ENCODE measurements around the gene NRXN3.
"Not testable (repeated sequence)": the region's sequence is repeated elsewhere in the genome, so short reads cannot be mapped to it uniquely, and the experiment has no call there.

Gene NRXN3

GRCh38 chr14:78530078-78530477, 359.9 kb downstream of the NRXN3 start:
- no peak for TF ChIP-seq Cebpa-rat (IDR thresholded peaks at IDR 0.05)
- H4K20me1 ChIP-seq = peaks cover 0 to 8% (median 0%) of the 10 kb centered on the region in 11 experiments; a peak in 3 of 22 replicates
- no peaks in the 10 kb centered on the region for H3K9me3 ChIP-seq (replicated peaks in 1 of 11)
- no peak overlapping the region for H3K4me3 ChIP-seq
- no peaks in the 10 kb centered on the region for H3K36me3 ChIP-seq
- H3K27me3 ChIP-seq = no peaks in the 10 kb centered on the region
- H3K9ac ChIP-seq = no peak overlapping the region
- no peak overlapping the region for H3K4me2 ChIP-seq
- H3K27ac ChIP-seq = no peak overlapping the region
- H3K4me1 ChIP-seq = no peaks in the 10 kb centered on the region

GRCh38 chr14:78534141-78534540, 364.0 kb downstream of the NRXN3 start:
- Histone ChIP-seq H3K27me3 (no peaks in the 10 kb centered on the region), H3K4me3 (no peak overlapping the region), H4K20me1 (peaks cover 0 to 8% (median 0%) of the 10 kb centered on the region in 11 experiments; a peak in 1 of 22 replicates), H3K4me1 (no peaks in the 10 kb centered on the region), H3K36me3 (no peaks in the 10 kb centered on the region), H3K9ac (no peak overlapping the region), H3K27ac (no peak overlapping the region), H3K4me2 (no peak overlapping the region), H3K9me3 (replicated peaks in 1 of 11) (no peaks in the 10 kb centered on the region)
- TF ChIP-seq Cebpa-rat (IDR thresholded peaks at IDR 0.05) = no peak

GRCh38 chr14:78535041-78535440, 364.9 kb downstream of the NRXN3 start:
- Histone ChIP-seq H3K9me3 (replicated peaks in 1 of 11) (no peaks in the 10 kb centered on the region), H3K27ac (no peak overlapping the region), H3K4me3 (no peak overlapping the region), H3K36me3 (no peaks in the 10 kb centered on the region), H3K4me1 (no peaks in the 10 kb centered on the region), H3K9ac (no peak overlapping the region), H3K27me3 (no peaks in the 10 kb centered on the region), H3K4me2 (no peak overlapping the region), H4K20me1 (0 out of 22 replicates have a peak, but pooled peaks cover 0 to 8% (median 0%) of the 10 kb centered on the region in 11 experiments)
- no peak for TF ChIP-seq Cebpa-rat (IDR thresholded peaks at IDR 0.05)

GRCh38 chr14:78541788-78542187, 371.6 kb downstream of the NRXN3 start:
- not testable (repeated sequence) for H3K27me3 ChIP-seq; H4K20me1 ChIP-seq; H3K9me3 ChIP-seq (replicated peaks in 1 of 11); H3K36me3 ChIP-seq; H3K4me3 ChIP-seq; H3K27ac ChIP-seq; H3K9ac ChIP-seq; H3K4me2 ChIP-seq; H3K4me1 ChIP-seq

- no peak for TF ChIP-seq Cebpa-rat (IDR thresholded peaks at IDR 0.05)
Observed at GRCh38 chr14:78543433-78543832, 373.3 kb downstream of the NRXN3 start.

GRCh38 chr14:78561074-78561473, 390.9 kb downstream of the NRXN3 start:
- no peak for TF ChIP-seq Cebpa-rat (IDR thresholded peaks at IDR 0.05)
- H3K36me3 ChIP-seq = no peaks in the 10 kb centered on the region
- no peak overlapping the region for H3K27ac ChIP-seq
- no peaks in the 10 kb centered on the region for H3K9me3 ChIP-seq (replicated peaks in 1 of 11)
- H3K9ac ChIP-seq = no peak overlapping the region
- no peaks in the 10 kb centered on the region for H4K20me1 ChIP-seq
- H3K27me3 ChIP-seq = no peaks in the 10 kb centered on the region
- no peak overlapping the region for H3K4me3 ChIP-seq
- H3K4me1 ChIP-seq = peaks cover 3 to 6% (median 4%) of the 10 kb centered on the region in 10 experiments; a peak in 18 of 20 replicates
- H3K4me2 ChIP-seq = no peak overlapping the region

More at GRCh38 chr14:78543433-78543832, 373.3 kb downstream of the NRXN3 start:
- H3K4me2 ChIP-seq = no peak overlapping the region
- no peaks in the 10 kb centered on the region for H4K20me1 ChIP-seq
- H3K4me3 ChIP-seq = no peak overlapping the region
- no peaks in the 10 kb centered on the region for H3K36me3 ChIP-seq
- H3K9ac ChIP-seq = no peak overlapping the region
- H3K27me3 ChIP-seq = no peaks in the 10 kb centered on the region
- H3K4me1 ChIP-seq = no peaks in the 10 kb centered on the region
- H3K27ac ChIP-seq = no peak overlapping the region
- H3K9me3 ChIP-seq (replicated peaks in 1 of 11) = no peaks in the 10 kb centered on the region

- Histone ChIP-seq H4K20me1 (no peaks in the 10 kb centered on the region), H3K4me3 (peak overlapping the region in 6 of 10 experiments; percentile 25 to 53 (median 44); a peak in 11 of 20 replicates), H3K9ac (peak overlapping the region in 4 of 11 experiments; percentile 15 to 35 (median 24); a peak in 5 of 22 replicates), H3K4me1 (peaks cover 7 to 13% (median 8%) of the 10 kb centered on the region in 10 experiments; a peak in 18 of 20 replicates), H3K9me3 (replicated peaks in 1 of 11) (no peaks in the 10 kb centered on the region), H3K27me3 (no peaks in the 10 kb centered on the region), H3K27ac (peak overlapping the region in 5 of 11 experiments; percentile 15 to 51 (median 33); a peak in 4 of 22 replicates), H3K36me3 (no peaks in the 10 kb centered on the region), H3K4me2 (peak overlapping the region; percentile 56 to 91 (median 76))
- TF ChIP-seq Cebpa-rat (IDR thresholded peaks at IDR 0.05) = no peak
Observed at GRCh38 chr14:78566026-78566858, 396.1 kb downstream of the NRXN3 start.

- no peaks in the 10 kb centered on the region for H3K27me3 ChIP-seq
- no peak overlapping the region for H3K9ac ChIP-seq
- H3K4me2 ChIP-seq = peak overlapping the region in 3 of 11 experiments; percentile 59 to 84 (median 80); a peak in 3 of 22 replicates
- H3K9me3 ChIP-seq (replicated peaks in 1 of 11) = no peaks in the 10 kb centered on the region; a peak in 1 of 22 replicates
- TF ChIP-seq Cebpa-rat (IDR thresholded peaks at IDR 0.05) = no peak
- no peak overlapping the region for H3K4me3 ChIP-seq
- no peak overlapping the region for H3K27ac ChIP-seq
- H3K36me3 ChIP-seq = no peaks in the 10 kb centered on the region
- H3K4me1 ChIP-seq = peaks cover 7 to 13% (median 8%) of the 10 kb centered on the region in 10 experiments; a peak in 18 of 20 replicates
- no peaks in the 10 kb centered on the region for H4K20me1 ChIP-seq
Observed at GRCh38 chr14:78566859-78567172, 396.6 kb downstream of the NRXN3 start.

- Histone ChIP-seq H3K9me3 (replicated peaks in 1 of 11) (peaks cover 0 to 5% (median 3%) of the 10 kb centered on the region in 11 experiments; a peak in 9 of 22 replicates), H3K27me3 (no peaks in the 10 kb centered on the region), H4K20me1 (no peaks in the 10 kb centered on the region), H3K9ac (no peak overlapping the region), H3K4me3 (no peak overlapping the region), H3K27ac (no peak overlapping the region), H3K4me2 (no peak overlapping the region), H3K36me3 (no peaks in the 10 kb centered on the region), H3K4me1 (peaks cover 7 to 13% (median 8%) of the 10 kb centered on the region in 10 experiments; a peak in 18 of 20 replicates)
- TF ChIP-seq Cebpa-rat (IDR thresholded peaks at IDR 0.05) = no peak
Observed at GRCh38 chr14:78567343-78567742, 397.2 kb downstream of the NRXN3 start.

GRCh38 chr14:78573736-78574135, 403.6 kb downstream of the NRXN3 start:
- Histone ChIP-seq H3K9me3 (replicated peaks in 1 of 11) (peaks cover 27 to 37% (median 32%) of the 10 kb centered on the region in 11 experiments), H3K4me3 (peak overlapping the region in 1 of 10 experiments; percentile 24; a peak in 2 of 20 replicates)
- H3K27me3 ChIP-seq, H3K27ac ChIP-seq, H3K4me2 ChIP-seq, H4K20me1 ChIP-seq, H3K36me3 ChIP-seq, H3K9ac ChIP-seq, H3K4me1 ChIP-seq: not testable (repeated sequence)

Measured in BLaER1 treated with 17β-estradiol and CSF1 and Interleukin-3, amounts not matched to agents 10 nM and 100 nM (cell line).